GM23248 (cell line): Measurements from ENCODE around the gene AVPI1. TPM values are rescaled to one million over a fixed set of nuclear protein-coding genes. Genes with fewer than 3 reads are reported as not detected.

ENCODE experiments used
- DNase-seq: peaks from one replicate; pipeline ENCODE4 v3.0.0-alpha.2; 2015
- H2AFZ ChIP-seq: fragments of 200-600 bp; sonication (generic); 2 replicates; pipeline ENCODE4 v1.6.1; 2016; ENCODE audit warnings: antibody characterized with exemption
- H3F3A ChIP-seq: fragments of 200-600 bp; sonication (generic); 2 replicates; pipeline ENCODE4 v1.6.1; 2016; ENCODE audit warnings: mild to moderate bottlenecking, antibody characterized with exemption, mixed run types; ENCODE audit not compliant: insufficient read depth
- H3K27ac ChIP-seq: fragments of 200-600 bp; sonication (generic); 2 replicates; pipeline ENCODE4 v1.5.1; 2016; ENCODE audit warnings: mild to moderate bottlenecking
- H3K27me3 ChIP-seq: fragments of 200-600 bp; sonication (generic); replicated peaks from 2 replicates; pipeline ENCODE4 v1.6.1; 2016; ENCODE audit warnings: mild to moderate bottlenecking; ENCODE audit not compliant: insufficient read depth
- H3K36me3 ChIP-seq: fragments of 200-600 bp; sonication (generic); 2 replicates; pipeline ENCODE4 v1.6.1; 2016; ENCODE audit warnings: low read depth, mild to moderate bottlenecking
- H3K4me1 ChIP-seq: fragments of 200-600 bp; sonication (generic); 2 replicates; pipeline ENCODE4 v1.6.1; 2016; ENCODE audit warnings: mild to moderate bottlenecking; ENCODE audit not compliant: insufficient read depth
- H3K4me2 ChIP-seq: fragments of 200-600 bp; sonication (generic); one replicate; pipeline ENCODE4 v1.6.1; 2016; ENCODE audit warnings: mild to moderate bottlenecking; ENCODE audit not compliant: unreplicated experiment
- H3K4me3 ChIP-seq: fragments of 200-600 bp; sonication (generic); 2 replicates; pipeline ENCODE4 v1.5.1; 2016; ENCODE audit warnings: mild to moderate bottlenecking
- H3K79me2 ChIP-seq: fragments of 200-600 bp; sonication (generic); 2 replicates; pipeline ENCODE4 v1.6.1; 2016; ENCODE audit warnings: mild to moderate bottlenecking; ENCODE audit not compliant: insufficient read depth
- H3K9ac ChIP-seq: fragments of 200-600 bp; sonication (generic); 2 replicates; pipeline ENCODE4 v1.6.1; 2016; ENCODE audit warnings: mild to moderate bottlenecking
- H3K9me2 ChIP-seq: fragments of 200-600 bp; sonication (generic); 2 replicates; pipeline ENCODE4 v1.6.1; 2016; ENCODE audit warnings: mixed run types, mild to moderate bottlenecking, moderate library complexity; ENCODE audit not compliant: insufficient read depth
- H3K9me3 ChIP-seq: fragments of 200-600 bp; sonication (generic); one replicate; pipeline ENCODE4 v1.6.1; 2017; ENCODE audit warnings: low read depth
- H4K20me1 ChIP-seq: fragments of 200-600 bp; sonication (generic); 2 replicates; pipeline ENCODE4 v1.6.0; 2016; ENCODE audit not compliant: insufficient read depth
- EZH2 ChIP-seq: fragments of 200-600 bp; sonication (generic); IDR thresholded peaks from 2 replicates; pipeline ENCODE4 v1.6.1; 2018; ENCODE audit warnings: antibody characterized with exemption, mild to moderate bottlenecking; ENCODE audit not compliant: insufficient read depth, poor library complexity, severe bottlenecking
- EZH2phosphoT487 ChIP-seq: fragments of 200-600 bp; sonication (generic); IDR thresholded peaks from 2 replicates; pipeline ENCODE4 v1.6.1; 2018; ENCODE audit warnings: antibody characterized with exemption, moderate library complexity, mild to moderate bottlenecking, low read depth; ENCODE audit not compliant: insufficient read depth
- WGBS, 2 experiments: methylation state at CpG; one replicate each; pipeline ENCODE4 v1.1.6; 2015 to 2017; ENCODE audit warnings: low lambda C conversion rate in 2 of 2, low coverage in 1 of 2; ENCODE audit errors: missing lambda C conversion rate in 2 of 2; 5-methylcytosine and 5-hydroxymethylcytosine counted together
- in situ Hi-C: fragments of 300-500 bp; cut with MboI; formaldehyde crosslinking; loops from 2 replicates; pipeline ENCODE4 v1.15.0; 2020
- polyA plus RNA-seq: library from polyadenylated mRNA; unstranded; fragments of >200 nt; fragmentation: Nextera tagmentation; extraction: Ambion mirVana; gene quantifications from 2 replicates; pipeline ENCODE4 v1.2.1, GENCODE V29; 2016
- total RNA-seq: library from RNA; depleted of rRNA; stranded (reverse); fragments of >200 nt; shearing (Covaris generic); gene quantifications from 2 replicates; pipeline ENCODE4 v1.2.3, GENCODE V29; 2014

The AVPI1 gene
- total and polyA plus RNA-seq, 2 experiments from 2014 or later, result 31.4 to 33.8 TPM

GRCh38 chr10:97664282-97664850, 22.7 kb downstream of the AVPI1 start:
- Histone ChIP-seq H2AFZ (no peak overlapping the region), H3K9me2 (no peaks in the 10 kb centered on the region), H3K9ac (no peak overlapping the region), H3F3A (peaks cover 4% of the 10 kb centered on the region), H3K4me2 (no peak overlapping the region), H3K27ac (no peak overlapping the region), H3K4me1 (peaks cover 6% of the 10 kb centered on the region), H4K20me1 (no peaks in the 10 kb centered on the region), H3K27me3 (no peaks in the 10 kb centered on the region), H3K79me2 (peaks cover 24% of the 10 kb centered on the region), H3K9me3 (no peaks in the 10 kb centered on the region), H3K36me3 (peaks cover 47% of the 10 kb centered on the region), H3K4me3 (no peak overlapping the region)
- in situ Hi-C loops, result no loop called here
- DNase-seq, result no peak
- WGBS, 2 experiments, result 100% methylated on average over 1 of the region's 1 CpG
- no peak for TF ChIP-seq EZH2
- no peak for TF ChIP-seq EZH2phosphoT487

GRCh38 chr10:97659589-97659988, 27.5 kb downstream of the AVPI1 start:
- DNase-seq, result peak; percentile 58
- peaks cover 6% of the 10 kb centered on the region for H3K4me1 ChIP-seq
- H3K4me2 ChIP-seq, result no peak overlapping the region
- no peaks in the 10 kb centered on the region for H3K9me2 ChIP-seq
- H3K9me3 ChIP-seq, result no peaks in the 10 kb centered on the region
- H3F3A ChIP-seq, result peaks cover 11% of the 10 kb centered on the region
- peak overlapping the region; percentile 39 for H3K9ac ChIP-seq
- H3K27me3 ChIP-seq, result no peaks in the 10 kb centered on the region
- no peak for TF ChIP-seq EZH2phosphoT487
- no peak for TF ChIP-seq EZH2
- no peaks in the 10 kb centered on the region for H4K20me1 ChIP-seq
- peaks cover 36% of the 10 kb centered on the region for H3K36me3 ChIP-seq
- H2AFZ ChIP-seq, result no peak overlapping the region
- in situ Hi-C loops, result no loop called here
- 10 to 13% methylated on average over 1 of the region's 1 CpG for WGBS, 2 experiments
- H3K4me3 ChIP-seq, result no peak overlapping the region
- peaks cover 39% of the 10 kb centered on the region for H3K79me2 ChIP-seq
- H3K27ac ChIP-seq, result peak overlapping the region; percentile 46

GRCh38 chr10:97656777-97657176, 30.3 kb downstream of the AVPI1 start:
- Histone ChIP-seq H3K4me3 (no peak overlapping the region), H3K9me2 (no peaks in the 10 kb centered on the region), H3K27ac (no peak overlapping the region), H3K4me2 (no peak overlapping the region), H2AFZ (no peak overlapping the region), H3K36me3 (peaks cover 37% of the 10 kb centered on the region), H3K79me2 (peaks cover 51% of the 10 kb centered on the region), H3K9me3 (no peaks in the 10 kb centered on the region), H3K9ac (no peak overlapping the region), H3K4me1 (peaks cover 6% of the 10 kb centered on the region), H3K27me3 (no peaks in the 10 kb centered on the region), H3F3A (peaks cover 12% of the 10 kb centered on the region), H4K20me1 (no peaks in the 10 kb centered on the region)
- no peak for TF ChIP-seq EZH2phosphoT487
- no peak for TF ChIP-seq EZH2
- 92 to 93% methylated on average over 5 of the region's 5 CpGs for WGBS, 2 experiments
- in situ Hi-C loops, result no loop called here
- no peak for DNase-seq

GRCh38 chr10:97651773-97652172, 35.3 kb downstream of the AVPI1 start:
- Histone ChIP-seq H3K36me3 (peaks cover 33% of the 10 kb centered on the region), H3K9me2 (no peaks in the 10 kb centered on the region), H4K20me1 (no peaks in the 10 kb centered on the region), H2AFZ (no peak overlapping the region), H3K9ac (no peak overlapping the region), H3F3A (peaks cover 49% of the 10 kb centered on the region), H3K27me3 (no peaks in the 10 kb centered on the region), H3K27ac (no peak overlapping the region), H3K9me3 (no peaks in the 10 kb centered on the region), H3K79me2 (peaks cover 85% of the 10 kb centered on the region), H3K4me2 (no peak overlapping the region), H3K4me3 (no peak overlapping the region), H3K4me1 (peaks cover 34% of the 10 kb centered on the region)
- in situ Hi-C loops, result no loop called here
- 91 to 95% methylated on average over 3 of the region's 3 CpGs for WGBS, 2 experiments
- no peak for TF ChIP-seq EZH2phosphoT487
- TF ChIP-seq EZH2, result no peak
- DNase-seq, result no peak
